ENCODE results near the gene FAM241A. TPM values are rescaled to one million over a fixed set of nuclear protein-coding genes. Genes with fewer than 3 reads are reported as not detected.
"Not testable (repeated sequence)": the region's sequence is repeated elsewhere in the genome, so short reads cannot be mapped to it uniquely, and the experiment has no call there.

The FAM241A gene
- total RNA-seq, 1 donor, result 2.2 TPM

- H3K4me1 ChIP-seq (ENCODE audit: insufficient read depth, low read length), result no peaks in the 10 kb centered on the region
- no peaks in the 10 kb centered on the region for H3K27me3 ChIP-seq (ENCODE audit: insufficient read depth, low read length)
- no peak for TF ChIP-seq CTCF (IDR thresholded peaks at IDR 0.05; ENCODE audit: extremely low read depth, low read depth, low read length)
- no peak overlapping the region for H3K4me3 ChIP-seq (ENCODE audit: insufficient read depth, low read length)
- H3K79me2 ChIP-seq (ENCODE audit: insufficient read depth, low read length), result no peaks in the 10 kb centered on the region
- H2AFZ ChIP-seq (ENCODE audit: low read length), result no peak overlapping the region
- no peak for DNase-seq (ENCODE audit: insufficient read length, low spot score, missing footprints)
- no peaks in the 10 kb centered on the region for H3K36me3 ChIP-seq (ENCODE audit: insufficient read depth, low read length)
- H3K4me2 ChIP-seq (ENCODE audit: insufficient read depth, low read length), result no peak overlapping the region
- H3K27ac ChIP-seq (ENCODE audit: low read depth, low read length), result no peak overlapping the region
- no peaks in the 10 kb centered on the region for H3K9me3 ChIP-seq (ENCODE audit: low read depth, low read length)
- no peaks in the 10 kb centered on the region for H4K20me1 ChIP-seq (ENCODE audit: insufficient read depth, low read length)
Observed at GRCh38 chr4:112156112-112156511, 10.9 kb downstream of the FAM241A start.

GRCh38 chr4:112156553-112156952 lies 11.3 kb downstream of the FAM241A start:
- no peak overlapping the region for H2AFZ ChIP-seq (ENCODE audit: low read length)
- no peaks in the 10 kb centered on the region for H3K79me2 ChIP-seq (ENCODE audit: insufficient read depth, low read length)
- H3K27ac ChIP-seq (ENCODE audit: low read depth, low read length), result no peak overlapping the region
- H3K4me2 ChIP-seq (ENCODE audit: insufficient read depth, low read length), result no peak overlapping the region
- no peak overlapping the region for H3K4me3 ChIP-seq (ENCODE audit: insufficient read depth, low read length)
- TF ChIP-seq CTCF (IDR thresholded peaks at IDR 0.05; ENCODE audit: extremely low read depth, low read depth, low read length), result no peak
- no peaks in the 10 kb centered on the region for H3K36me3 ChIP-seq (ENCODE audit: insufficient read depth, low read length)
- no peak for DNase-seq (ENCODE audit: insufficient read length, low spot score, missing footprints)
- H3K4me1 ChIP-seq (ENCODE audit: insufficient read depth, low read length), result no peaks in the 10 kb centered on the region
- no peaks in the 10 kb centered on the region for H3K27me3 ChIP-seq (ENCODE audit: insufficient read depth, low read length)
- no peaks in the 10 kb centered on the region for H3K9me3 ChIP-seq (ENCODE audit: low read depth, low read length)
- no peaks in the 10 kb centered on the region for H4K20me1 ChIP-seq (ENCODE audit: insufficient read depth, low read length)

GRCh38 chr4:112163706-112164105 lies 18.5 kb downstream of the FAM241A start:
- not testable (repeated sequence) for H3K4me1 ChIP-seq (ENCODE audit: insufficient read depth, low read length); DNase-seq (ENCODE audit: insufficient read length, low spot score, missing footprints); H3K4me2 ChIP-seq (ENCODE audit: insufficient read depth, low read length); H2AFZ ChIP-seq (ENCODE audit: low read length); H3K27ac ChIP-seq (ENCODE audit: low read depth, low read length); H3K36me3 ChIP-seq (ENCODE audit: insufficient read depth, low read length); H3K79me2 ChIP-seq (ENCODE audit: insufficient read depth, low read length); H3K4me3 ChIP-seq (ENCODE audit: insufficient read depth, low read length); H4K20me1 ChIP-seq (ENCODE audit: insufficient read depth, low read length); H3K27me3 ChIP-seq (ENCODE audit: insufficient read depth, low read length); H3K9me3 ChIP-seq (ENCODE audit: low read depth, low read length)

- Histone ChIP-seq H3K4me3 (ENCODE audit: insufficient read depth, low read length) (no peak overlapping the region), H3K36me3 (ENCODE audit: insufficient read depth, low read length) (no peaks in the 10 kb centered on the region), H3K9me3 (ENCODE audit: low read depth, low read length) (no peaks in the 10 kb centered on the region), H3K4me1 (ENCODE audit: insufficient read depth, low read length) (peaks cover 10% of the 10 kb centered on the region), H3K27ac (ENCODE audit: low read depth, low read length) (no peak overlapping the region), H3K27me3 (ENCODE audit: insufficient read depth, low read length) (no peaks in the 10 kb centered on the region), H3K79me2 (ENCODE audit: insufficient read depth, low read length) (no peaks in the 10 kb centered on the region), H4K20me1 (ENCODE audit: insufficient read depth, low read length) (no peaks in the 10 kb centered on the region), H3K4me2 (ENCODE audit: insufficient read depth, low read length) (no peak overlapping the region), H2AFZ (ENCODE audit: low read length) (no peak overlapping the region)
- DNase-seq (ENCODE audit: insufficient read length, low spot score, missing footprints), result no peak
- no peak for TF ChIP-seq CTCF (IDR thresholded peaks at IDR 0.05; ENCODE audit: extremely low read depth, low read depth, low read length)
Observed at GRCh38 chr4:112167794-112168193, 22.5 kb downstream of the FAM241A start.
